Ishikawa (cell line): ENCODE results near the gene EXD2.
A peak's percentile ranks its signal among the peaks of the same experiment; 100 is the strongest.

Experiments used
- CEBPB ChIP-seq: IDR thresholded peaks from 2 replicates; pipeline ENCODE4 v1.6.1; 2012
- CREB1 ChIP-seq: IDR thresholded peaks from 2 replicates; pipeline ENCODE4 v1.6.1; 2012; ENCODE audit warnings: low read depth
- EGR1 ChIP-seq: IDR thresholded peaks from 2 replicates; pipeline ENCODE4 v1.6.1; 2012
- EP300 ChIP-seq: IDR thresholded peaks from 2 replicates; pipeline ENCODE4 v1.6.1; 2012; ENCODE audit warnings: borderline replicate concordance
- FOXM1 ChIP-seq: IDR thresholded peaks from 2 replicates; pipeline ENCODE4 v1.6.1; 2012; ENCODE audit warnings: low read depth, borderline replicate concordance
- NFIC ChIP-seq: IDR thresholded peaks from 2 replicates; pipeline ENCODE4 v1.6.1; 2012
- RAD21 ChIP-seq: IDR thresholded peaks from 2 replicates; pipeline ENCODE4 v1.6.1; 2012; ENCODE audit warnings: low read depth
- REST ChIP-seq: IDR thresholded peaks from 2 replicates; pipeline ENCODE4 v1.6.1; 2012; ENCODE audit warnings: low read depth, mild to moderate bottlenecking
- TAF1 ChIP-seq: IDR thresholded peaks from 2 replicates; pipeline ENCODE4 v1.6.1; 2012; ENCODE audit warnings: low read depth, mild to moderate bottlenecking
- TCF12 ChIP-seq: IDR thresholded peaks from 2 replicates; pipeline ENCODE4 v1.6.1; 2012; ENCODE audit warnings: low read depth
- TEAD4 ChIP-seq: IDR thresholded peaks from 2 replicates; pipeline ENCODE4 v1.6.1; 2012
- YY1 ChIP-seq: IDR thresholded peaks from 2 replicates; pipeline ENCODE4 v1.6.1; 2012; ENCODE audit warnings: low read depth
- ZBTB7A ChIP-seq: IDR thresholded peaks from 2 replicates; pipeline ENCODE4 v1.6.1; 2012; ENCODE audit warnings: low read depth
- TF ChIP-seq, protein P1 (sequence below): IDR thresholded peaks from 2 replicates; pipeline ENCODE4 v1.6.1; 2012
- TF ChIP-seq, protein P2 (sequence below): IDR thresholded peaks from 2 replicates; pipeline ENCODE4 v1.6.1; 2012

EXD2 gene, protein sequence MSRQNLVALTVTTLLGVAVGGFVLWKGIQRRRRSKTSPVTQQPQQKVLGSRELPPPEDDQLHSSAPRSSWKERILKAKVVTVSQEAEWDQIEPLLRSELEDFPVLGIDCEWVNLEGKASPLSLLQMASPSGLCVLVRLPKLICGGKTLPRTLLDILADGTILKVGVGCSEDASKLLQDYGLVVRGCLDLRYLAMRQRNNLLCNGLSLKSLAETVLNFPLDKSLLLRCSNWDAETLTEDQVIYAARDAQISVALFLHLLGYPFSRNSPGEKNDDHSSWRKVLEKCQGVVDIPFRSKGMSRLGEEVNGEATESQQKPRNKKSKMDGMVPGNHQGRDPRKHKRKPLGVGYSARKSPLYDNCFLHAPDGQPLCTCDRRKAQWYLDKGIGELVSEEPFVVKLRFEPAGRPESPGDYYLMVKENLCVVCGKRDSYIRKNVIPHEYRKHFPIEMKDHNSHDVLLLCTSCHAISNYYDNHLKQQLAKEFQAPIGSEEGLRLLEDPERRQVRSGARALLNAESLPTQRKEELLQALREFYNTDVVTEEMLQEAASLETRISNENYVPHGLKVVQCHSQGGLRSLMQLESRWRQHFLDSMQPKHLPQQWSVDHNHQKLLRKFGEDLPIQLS

DNA sequence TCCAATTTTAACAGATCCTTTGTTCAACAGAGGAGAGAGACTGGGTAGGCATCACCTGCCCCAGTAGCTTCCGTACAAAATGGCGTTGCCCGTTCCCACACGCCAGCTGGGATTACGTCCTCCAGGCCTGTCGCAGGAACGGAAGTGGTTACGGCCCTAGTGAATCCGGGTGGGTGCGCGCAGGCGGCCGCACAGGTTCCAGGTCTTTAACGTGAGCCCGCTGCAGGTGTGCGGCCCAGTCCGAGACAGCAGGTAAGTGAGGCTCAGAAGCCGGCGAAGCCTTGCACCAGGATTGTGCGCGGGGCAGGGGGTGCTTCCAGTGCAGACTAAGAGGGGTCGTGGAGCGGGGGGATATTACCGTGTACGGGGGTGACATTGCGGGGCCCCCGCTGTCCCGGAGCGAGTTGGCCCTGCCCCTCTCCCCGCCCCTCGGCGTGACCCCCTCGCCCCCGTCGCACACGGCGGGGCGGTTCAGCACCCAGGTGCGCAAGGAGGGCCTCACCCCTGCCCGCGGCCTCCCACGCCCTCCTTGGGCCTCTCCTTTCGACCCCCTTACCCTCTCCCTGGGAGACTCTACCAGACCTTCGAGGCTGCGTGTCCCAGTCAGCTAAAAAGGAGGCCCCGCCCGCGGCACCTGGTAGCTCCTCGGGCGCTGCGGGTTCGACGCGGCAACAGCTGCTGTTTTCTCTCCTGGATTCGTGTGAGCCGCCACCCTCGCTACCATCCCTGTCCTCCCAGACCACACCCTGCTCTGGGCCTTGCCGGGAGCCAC, at the start of gene EXD2:
Gene EXD2, plus strand, starts transcription at position 159 of the 772 bp plus-strand sequence. CDS start 17,973 bp downstream, outside the sequence.
- TF ChIP-seq, protein P1, sequence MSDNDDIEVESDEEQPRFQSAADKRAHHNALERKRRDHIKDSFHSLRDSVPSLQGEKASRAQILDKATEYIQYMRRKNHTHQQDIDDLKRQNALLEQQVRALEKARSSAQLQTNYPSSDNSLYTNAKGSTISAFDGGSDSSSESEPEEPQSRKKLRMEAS = peak; percentile 88
- no peak for TF ChIP-seq REST
- TF ChIP-seq TEAD4 = peak; percentile 37; the same call in 1 of the 2 replicates
- peak; percentile 86 for TF ChIP-seq TAF1
- TF ChIP-seq YY1 = peak; percentile 100
- TF ChIP-seq TCF12 = peak; percentile 63; the same call in 1 of the 2 replicates
- TF ChIP-seq ZBTB7A = peak; percentile 95
- TF ChIP-seq, protein P2, sequence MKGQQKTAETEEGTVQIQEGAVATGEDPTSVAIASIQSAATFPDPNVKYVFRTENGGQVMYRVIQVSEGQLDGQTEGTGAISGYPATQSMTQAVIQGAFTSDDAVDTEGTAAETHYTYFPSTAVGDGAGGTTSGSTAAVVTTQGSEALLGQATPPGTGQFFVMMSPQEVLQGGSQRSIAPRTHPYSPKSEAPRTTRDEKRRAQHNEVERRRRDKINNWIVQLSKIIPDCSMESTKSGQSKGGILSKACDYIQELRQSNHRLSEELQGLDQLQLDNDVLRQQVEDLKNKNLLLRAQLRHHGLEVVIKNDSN = peak; percentile 79
- TF ChIP-seq EP300 = peak; percentile 30; the same call in 1 of the 2 replicates
- no peak for TF ChIP-seq CEBPB
- TF ChIP-seq RAD21 = 0 out of 2 replicates have a peak, but pooled peaks have one; percentile 6
- TF ChIP-seq EGR1 = peak; percentile 66
- 0 out of 2 replicates have a peak, but pooled peaks have one; percentile 22 for TF ChIP-seq NFIC
- TF ChIP-seq FOXM1 = no peak
- TF ChIP-seq CREB1 = peak; percentile 43; the same call in 1 of the 2 replicates

GRCh38 chr14:69141550-69141949, 49.7 kb upstream of the EXD2 start:
- TF ChIP-seq REST (no peak), TEAD4 (no peak), NFIC (no peak), CEBPB (no peak)

- TF ChIP-seq, protein P2 = no peak
- TF ChIP-seq EGR1 = no peak
- no peak for TF ChIP-seq FOXM1
Observed at GRCh38 chr14:69142101-69142500, 49.2 kb upstream of the EXD2 start.

DNA sequence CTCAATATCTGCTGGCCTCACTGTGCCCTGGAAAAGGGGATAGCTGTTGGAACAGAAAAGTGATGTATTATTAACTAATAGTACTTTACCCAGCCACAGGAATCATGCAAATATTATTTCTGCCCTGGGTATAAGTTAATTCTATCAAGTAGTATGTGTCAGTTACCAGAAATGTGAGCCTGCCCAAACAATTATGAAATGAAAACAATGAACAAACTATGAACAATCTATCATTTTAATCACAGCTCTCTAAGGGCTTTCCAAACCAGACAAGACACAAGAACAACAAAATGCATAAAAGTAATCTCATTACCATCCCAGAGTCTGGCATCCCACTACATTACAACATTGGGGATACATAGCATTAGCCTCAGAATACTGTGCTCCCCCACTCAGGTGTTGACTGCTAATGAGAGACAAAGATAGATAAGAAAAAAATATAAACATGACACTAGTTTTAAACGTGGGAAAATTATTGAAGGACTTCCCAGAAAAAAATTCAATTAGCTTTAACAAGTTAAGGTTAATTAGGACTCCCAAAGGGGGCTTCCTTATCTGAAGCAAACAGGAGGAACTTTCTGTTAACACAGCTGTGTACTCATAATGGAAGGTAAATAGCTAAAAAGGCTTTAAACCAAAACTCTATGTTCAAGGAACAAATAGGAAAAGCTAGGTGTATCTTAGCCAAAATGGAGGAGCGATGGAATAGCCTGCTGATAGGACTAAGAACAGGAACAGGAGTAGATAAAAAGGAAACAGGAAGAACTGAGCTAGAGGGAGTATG, 41.6 kb upstream of the EXD2 start:
- no peak for TF ChIP-seq REST
- no peak for TF ChIP-seq CEBPB
- no peak for TF ChIP-seq TAF1
- no peak for TF ChIP-seq FOXM1
- TF ChIP-seq ZBTB7A = no peak
- no peak for TF ChIP-seq CREB1
- no peak for TF ChIP-seq EGR1
- TF ChIP-seq EP300 = no peak
- TF ChIP-seq NFIC = no peak
- no peak for TF ChIP-seq RAD21
- TF ChIP-seq, protein P2 = no peak
- TF ChIP-seq, protein P1 = no peak
- TF ChIP-seq TCF12 = no peak
- no peak for TF ChIP-seq YY1
- TF ChIP-seq TEAD4 = no peak
